Activated T-cell treated with anti-CD3 and anti-CD28 coated beads, Interleukin-2, amount 50 U/mL, for 4 hours (primary cell): Measurements from ENCODE around the gene MRPS17. TPM values are rescaled to one million over a fixed set of nuclear protein-coding genes. Genes with fewer than 3 reads are reported as not detected.

Source experiments
- ATAC-seq, 2 donors: fragments of 200-7000 bp; cut with Tn5 transposase; one replicate each; pipeline ENCODE4 v1.10.0; 2021
- DNase-seq: peaks from one replicate; pipeline ENCODE4 v3.0.0-alpha.2; 2020
- H3K27me3 Mint-ChIP-seq: one replicate; pipeline ENCODE4 v1.8.0; 2021; ENCODE audit warnings: low read depth, mixed read lengths
- H3K36me3 Mint-ChIP-seq: one replicate; pipeline ENCODE4 v1.8.0; 2022; ENCODE audit warnings: mixed read lengths; ENCODE audit not compliant: insufficient read depth
- H3K4me1 Mint-ChIP-seq: one replicate; pipeline ENCODE4 v1.8.0; 2021; ENCODE audit warnings: low read depth, mixed read lengths
- H3K4me3 Mint-ChIP-seq: one replicate; pipeline ENCODE4 v1.8.0; 2021; ENCODE audit warnings: mild to moderate bottlenecking, moderate library complexity, mixed read lengths
- H3K9me3 Mint-ChIP-seq: one replicate; pipeline ENCODE4 v1.8.0; 2021; ENCODE audit warnings: mixed read lengths
- total RNA-seq, 3 donors: library from RNA; stranded (reverse); gene quantifications; one replicate each; pipeline ENCODE4 v1.2.1, GENCODE V29; 2021

Gene MRPS17
- total RNA-seq, 3 donors from 2014 or later = 42.4 to 53.0 (median 50.6) TPM

- peak; percentile 96 for ATAC-seq
- Mint-ChIP-seq H3K9me3 (no peaks in the 10 kb centered on the region), H3K36me3 (peaks cover 3% of the 10 kb centered on the region), H3K27me3 (no peaks in the 10 kb centered on the region), H3K4me1 (peaks cover 26% of the 10 kb centered on the region), H3K4me3 (peak within 1 kb of the TSS; percentile 87)
- DNase-seq = peak; percentile 52
These were observed 12.8 kb downstream of the MRPS17 start, which contains the start of gene NIPSNAP2 for GRCh38 chr7:55964261-55965099. Gene NIPSNAP2 (plus strand): TSS chr7:55964585. CDS start chr7:55964610, 25 bp downstream.

- Mint-ChIP-seq H3K4me3 (peak overlapping the region; percentile 87), H3K36me3 (peaks cover 6% of the 10 kb centered on the region), H3K27me3 (no peaks in the 10 kb centered on the region), H3K4me1 (peaks cover 29% of the 10 kb centered on the region), H3K9me3 (no peaks in the 10 kb centered on the region)
- no peak for DNase-seq
- ATAC-seq = no peak
These were observed 13.4 kb downstream of the MRPS17 start for GRCh38 chr7:55965100-55965470.

- Mint-ChIP-seq H3K36me3 (peaks cover 7% of the 10 kb centered on the region), H3K4me3 (peak overlapping the region; percentile 62), H3K4me1 (peaks cover 34% of the 10 kb centered on the region), H3K9me3 (no peaks in the 10 kb centered on the region), H3K27me3 (no peaks in the 10 kb centered on the region)
- ATAC-seq = no peak
- no peak for DNase-seq
These were observed 14.2 kb downstream of the MRPS17 start for GRCh38 chr7:55965805-55966421.

- ATAC-seq = no peak
- Mint-ChIP-seq H3K9me3 (no peaks in the 10 kb centered on the region), H3K36me3 (peaks cover 7% of the 10 kb centered on the region), H3K27me3 (no peaks in the 10 kb centered on the region), H3K4me3 (no peak overlapping the region), H3K4me1 (peaks cover 36% of the 10 kb centered on the region)
- DNase-seq = no peak
These were observed 15.2 kb downstream of the MRPS17 start for GRCh38 chr7:55966851-55967250.

DNA sequence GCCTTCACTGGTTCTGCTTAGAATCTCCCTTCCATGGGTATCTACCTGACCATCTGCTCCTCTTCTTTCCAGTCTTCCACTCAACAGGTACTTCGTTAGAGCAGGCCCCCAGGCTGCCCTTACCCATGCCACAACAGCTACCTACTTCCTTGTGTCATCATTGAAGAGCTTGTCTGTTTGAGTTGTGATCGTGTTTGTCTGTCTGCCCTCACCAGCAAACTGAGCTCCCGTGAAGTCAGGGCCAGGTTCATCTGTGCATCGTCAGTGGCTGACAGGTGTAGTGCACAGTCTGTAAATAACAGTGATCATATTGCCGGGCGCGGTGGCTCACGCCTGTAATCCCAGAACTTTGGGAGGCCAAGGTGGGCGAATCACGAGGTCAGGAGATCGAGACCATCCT is 17.7 kb downstream of the MRPS17 start:
- peaks cover 7% of the 10 kb centered on the region for H3K36me3 Mint-ChIP-seq
- H3K4me3 Mint-ChIP-seq = no peak overlapping the region
- H3K4me1 Mint-ChIP-seq = peaks cover 27% of the 10 kb centered on the region
- no peaks in the 10 kb centered on the region for H3K9me3 Mint-ChIP-seq
- ATAC-seq (no peak), DNase-seq (no peak)
- no peaks in the 10 kb centered on the region for H3K27me3 Mint-ChIP-seq

DNA sequence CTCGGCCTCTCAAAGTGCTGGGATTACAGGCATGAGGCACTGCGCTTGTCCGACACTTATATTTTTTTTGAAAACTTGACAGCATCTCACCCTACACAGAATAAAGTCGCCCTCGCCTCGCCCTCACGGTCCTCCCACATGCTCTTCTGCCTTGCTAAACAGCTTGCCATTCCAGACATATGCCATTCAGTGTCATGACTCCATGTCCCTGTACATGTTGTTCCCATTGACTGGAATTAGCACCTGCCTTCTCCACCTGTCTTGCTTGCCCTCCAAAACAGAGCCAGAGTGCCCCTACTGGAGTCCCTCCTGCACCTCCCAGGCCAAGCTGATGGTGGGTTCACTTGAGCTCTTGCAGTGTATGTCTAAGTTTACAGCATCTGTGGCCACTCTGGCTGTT is 18.9 kb downstream of the MRPS17 start:
- H3K9me3 Mint-ChIP-seq = no peaks in the 10 kb centered on the region
- peaks cover 10% of the 10 kb centered on the region for H3K36me3 Mint-ChIP-seq
- H3K27me3 Mint-ChIP-seq = no peaks in the 10 kb centered on the region
- DNase-seq = no peak
- peaks cover 31% of the 10 kb centered on the region for H3K4me1 Mint-ChIP-seq
- no peak for ATAC-seq
- H3K4me3 Mint-ChIP-seq = no peak overlapping the region

DNA sequence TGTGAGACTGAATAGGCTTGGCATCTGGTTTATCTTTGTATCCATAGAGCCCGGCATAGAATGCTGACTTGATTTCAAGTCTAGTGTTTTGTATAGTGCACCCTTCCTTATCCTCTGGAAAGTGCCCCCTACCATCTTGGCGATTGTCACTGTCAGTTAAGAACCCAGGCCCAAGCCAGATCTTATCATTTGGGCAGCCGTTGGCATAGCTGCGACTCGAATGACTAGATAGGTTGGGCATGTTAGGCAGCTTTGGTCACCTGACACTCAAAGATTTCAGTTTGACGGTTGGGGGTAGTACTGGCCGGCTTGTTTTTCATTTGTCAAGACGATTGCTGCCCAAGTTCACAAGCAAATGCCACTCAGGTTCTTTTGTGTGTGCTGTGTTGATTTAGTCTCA is 19.3 kb downstream of the MRPS17 start:
- DNase-seq (no peak), ATAC-seq (no peak)
- Mint-ChIP-seq H3K9me3 (no peaks in the 10 kb centered on the region), H3K36me3 (peaks cover 10% of the 10 kb centered on the region), H3K4me1 (peaks cover 26% of the 10 kb centered on the region), H3K4me3 (no peak overlapping the region), H3K27me3 (no peaks in the 10 kb centered on the region)

- H3K27me3 Mint-ChIP-seq = no peaks in the 10 kb centered on the region
- no peak for DNase-seq
- peaks cover 22% of the 10 kb centered on the region for H3K4me1 Mint-ChIP-seq
These were observed 22.1 kb downstream of the MRPS17 start for GRCh38 chr7:55973747-55974250.

GRCh38 chr7:55975988-55976633 is 24.4 kb downstream of the MRPS17 start:
- peaks cover 23% of the 10 kb centered on the region for H3K36me3 Mint-ChIP-seq
- no peaks in the 10 kb centered on the region for H3K27me3 Mint-ChIP-seq
- DNase-seq (no peak), ATAC-seq (no peak)
- H3K4me1 Mint-ChIP-seq = peaks cover 9% of the 10 kb centered on the region
- H3K4me3 Mint-ChIP-seq = no peak overlapping the region
- no peaks in the 10 kb centered on the region for H3K9me3 Mint-ChIP-seq

More at GRCh38 chr7:55973747-55974250, 22.1 kb downstream of the MRPS17 start:
- no peak overlapping the region for H3K4me3 Mint-ChIP-seq
- H3K9me3 Mint-ChIP-seq = no peaks in the 10 kb centered on the region
- no peak for ATAC-seq
- H3K36me3 Mint-ChIP-seq = peaks cover 12% of the 10 kb centered on the region

DNA sequence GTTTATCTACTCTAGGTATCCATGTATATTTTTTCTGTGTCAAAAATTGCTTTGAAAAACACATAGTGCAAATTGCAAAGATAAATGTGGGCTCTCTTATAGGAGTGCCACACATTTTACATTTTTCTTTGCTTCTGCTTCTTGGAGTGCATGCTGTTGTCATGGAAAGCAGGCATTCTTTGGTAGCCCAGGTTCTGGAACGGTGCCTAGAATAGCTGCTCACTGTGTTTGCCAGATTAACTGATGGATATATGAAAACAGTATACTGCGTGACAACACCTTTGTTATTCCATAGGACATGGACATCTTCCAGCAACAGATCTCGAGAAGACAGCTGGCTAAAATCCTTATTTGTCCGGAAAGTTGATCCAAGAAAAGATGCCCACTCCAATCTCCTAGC is 26.2 kb downstream of the MRPS17 start:
- ATAC-seq = no peak
- Mint-ChIP-seq H3K27me3 (no peaks in the 10 kb centered on the region), H3K9me3 (no peaks in the 10 kb centered on the region), H3K4me1 (peaks cover 6% of the 10 kb centered on the region), H3K4me3 (no peak overlapping the region), H3K36me3 (peaks cover 25% of the 10 kb centered on the region)
- no peak for DNase-seq

DNA sequence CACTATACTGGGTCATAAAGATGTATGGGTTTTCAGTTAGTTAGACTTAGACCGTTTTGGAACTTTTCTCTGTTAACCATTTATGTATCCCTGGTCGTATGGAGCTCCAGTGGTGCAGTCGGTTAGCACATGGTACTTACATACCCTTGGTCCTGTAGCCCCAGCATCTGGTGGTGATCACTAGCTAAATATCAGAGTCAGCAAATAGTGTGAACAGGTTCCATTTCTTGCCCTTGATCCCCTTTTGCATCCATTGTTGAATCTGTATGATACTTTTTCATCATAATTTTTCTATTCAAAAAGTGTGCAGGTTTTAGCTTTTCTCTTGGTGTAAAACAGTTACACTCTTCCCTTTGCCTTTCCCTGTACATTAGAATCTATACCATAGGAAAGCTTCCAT is 28.6 kb downstream of the MRPS17 start:
- no peak for ATAC-seq
- no peaks in the 10 kb centered on the region for H3K27me3 Mint-ChIP-seq
- DNase-seq = no peak
- H3K36me3 Mint-ChIP-seq = peaks cover 26% of the 10 kb centered on the region
- H3K9me3 Mint-ChIP-seq = no peaks in the 10 kb centered on the region
- peaks cover 5% of the 10 kb centered on the region for H3K4me1 Mint-ChIP-seq
- no peak overlapping the region for H3K4me3 Mint-ChIP-seq

DNA sequence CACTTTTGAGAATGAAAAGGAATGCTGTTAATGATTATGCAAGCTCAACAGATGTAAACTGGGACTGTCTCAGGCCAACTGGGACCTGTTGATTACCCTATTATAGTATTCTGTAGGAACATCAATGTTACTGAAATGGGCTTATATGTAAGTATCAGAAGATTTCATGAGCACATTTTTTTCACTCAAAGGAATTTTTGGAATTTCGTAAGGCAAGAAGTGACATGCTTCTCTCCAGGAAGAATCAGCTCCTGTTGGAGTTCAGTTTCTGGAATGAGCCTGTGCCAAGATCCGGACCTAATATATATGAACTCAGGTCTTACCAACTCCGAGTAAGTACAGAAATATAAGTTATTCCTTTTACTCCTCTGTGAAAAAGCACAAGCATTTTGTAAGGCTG is 31.9 kb downstream of the MRPS17 start:
- no peak for DNase-seq
- H3K4me1 Mint-ChIP-seq = no peaks in the 10 kb centered on the region
- no peaks in the 10 kb centered on the region for H3K9me3 Mint-ChIP-seq
- H3K36me3 Mint-ChIP-seq = peaks cover 26% of the 10 kb centered on the region
- no peak for ATAC-seq
- no peaks in the 10 kb centered on the region for H3K27me3 Mint-ChIP-seq
- no peak overlapping the region for H3K4me3 Mint-ChIP-seq

DNA sequence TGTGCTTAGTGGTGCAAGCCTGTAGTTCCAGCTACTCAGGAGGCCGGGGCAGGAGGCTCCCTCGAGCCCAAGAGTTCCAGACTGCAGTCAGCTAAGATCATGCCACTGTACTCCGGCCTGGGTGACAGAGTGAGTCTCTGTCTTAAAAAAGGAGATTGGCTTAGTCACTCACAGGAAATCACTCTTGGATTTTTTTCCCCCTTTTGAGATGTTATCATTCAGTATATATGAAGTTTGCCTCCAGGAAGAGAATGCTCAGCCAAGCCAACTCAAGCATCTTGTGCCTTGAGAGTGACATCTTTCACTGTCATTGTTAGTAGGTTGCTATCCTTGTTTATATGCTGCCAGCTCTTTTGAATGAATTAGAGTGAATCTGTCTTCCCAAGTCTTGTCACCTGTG is 40.7 kb downstream of the MRPS17 start:
- peaks cover 19% of the 10 kb centered on the region for H3K36me3 Mint-ChIP-seq
- H3K27me3 Mint-ChIP-seq = no peaks in the 10 kb centered on the region
- no peak for DNase-seq
- no peak for ATAC-seq
- no peaks in the 10 kb centered on the region for H3K9me3 Mint-ChIP-seq
- no peak overlapping the region for H3K4me3 Mint-ChIP-seq
- no peaks in the 10 kb centered on the region for H3K4me1 Mint-ChIP-seq

DNA sequence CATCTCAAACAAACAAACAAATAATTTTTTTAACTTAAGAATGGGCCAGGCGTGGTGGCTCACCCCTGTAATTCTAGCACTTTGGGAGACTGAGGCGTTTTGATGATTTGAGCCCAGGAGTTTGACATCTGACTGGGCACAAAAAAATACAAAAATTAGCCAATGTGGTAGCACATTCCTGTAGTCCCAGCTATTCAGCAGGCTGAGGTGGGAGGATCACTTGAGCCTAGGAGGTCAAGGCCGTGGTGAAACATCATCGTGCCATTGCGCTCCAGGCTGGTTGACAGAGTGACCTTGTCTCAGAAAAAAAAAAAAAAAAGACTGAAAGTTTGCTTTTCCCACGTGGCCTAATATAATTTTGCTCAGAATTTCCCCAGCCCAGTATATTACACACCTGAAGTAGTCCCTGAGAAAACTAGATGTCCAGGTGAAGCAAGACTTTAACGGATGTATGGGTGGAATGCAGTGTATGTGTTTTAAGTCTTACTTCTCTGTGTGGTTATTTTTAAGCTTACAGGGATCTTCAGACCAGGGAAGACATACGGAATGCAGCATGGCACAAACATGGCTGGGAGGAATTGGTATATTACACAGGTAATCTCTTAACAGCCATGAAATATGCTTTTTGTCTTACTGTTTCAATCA is 45.3 kb downstream of the MRPS17 start:
- no peak for DNase-seq
- no peak for ATAC-seq
- Mint-ChIP-seq H3K27me3 (no peaks in the 10 kb centered on the region), H3K36me3 (peaks cover 26% of the 10 kb centered on the region), H3K9me3 (no peaks in the 10 kb centered on the region), H3K4me3 (no peak overlapping the region), H3K4me1 (peaks cover 7% of the 10 kb centered on the region)
